Left cardiac atrium (tissue), 4 donors: Measurements from ENCODE around the gene HECW1. TPM values are rescaled to one million over a fixed set of nuclear protein-coding genes. Genes with fewer than 3 reads are reported as not detected.
"Not testable (repeated sequence)": the region's sequence is repeated elsewhere in the genome, so short reads cannot be mapped to it uniquely, and the experiment has no call there.

Experiments used
- ATAC-seq, 2 donors: fragments of 200-7000 bp; cut with Tn5 transposase; one replicate each; pipeline ENCODE4 v1.9.1; 2020; ENCODE audit warnings: mild to moderate bottlenecking in 2 of 2, moderate library complexity in 2 of 2
- DNase-seq: peaks from one replicate; pipeline ENCODE4 v3.0.0-alpha.2; 2020
- intact Hi-C, 2 donors: fragments of 100-400 bp; cut with DNase I; formaldehyde crosslinking; loops; one replicate each; pipeline versions ENCODE4 v1.14.1 to v1.15.1; 2022 to 2023
- microRNA-seq, 2 donors: library from miRNA; unstranded; fragments of <30 nt; microRNA quantifications; one replicate each; pipeline ENCODE4 v1.2.0, GENCODE V29; 2020
- total RNA-seq, 2 donors: library from RNA; stranded (reverse); fragmentation: NEBNext Ultra II Directional; extraction: Animal tissue kit (Norgen Biotek cat#: 25700); gene quantifications; one replicate each; pipeline ENCODE4 v1.2.1, GENCODE V29; 2021
- donor health status: DM: no; HTN: yes; CAD: no.
- donor health status: DM: no; HTN: yes; CAD: no; lungs with severe emphysema.
- donor health status: DM: yes; HTN: yes; CAD: no.
- donor health status: Dilated cardiomyopathy.

Gene HECW1
- total RNA-seq, 2 donors from 2014 or later: not detected

- intact Hi-C loops: no loop called here
- DNase-seq: no peak
- ATAC-seq: no peak
These were observed 478.6 kb downstream of the HECW1 start for GRCh38 chr7:43590862-43591557.

GRCh38 chr7:43591558-43592180, 479.2 kb downstream of the HECW1 start:
- DNase-seq (no peak), ATAC-seq (no peak)
- intact Hi-C loops: no loop called here

- DNase-seq: no peak
- no peak for ATAC-seq
- intact Hi-C loops: no loop called here
These were observed 479.9 kb downstream of the HECW1 start for GRCh38 chr7:43592326-43592725.

GRCh38 chr7:43593010-43593409, 480.6 kb downstream of the HECW1 start:
- intact Hi-C loops: no loop called here
- ATAC-seq (no peak), DNase-seq (no peak)

GRCh38 chr7:43594020-43594419, 481.6 kb downstream of the HECW1 start:
- intact Hi-C loops: no loop called here
- ATAC-seq (no peak), DNase-seq (no peak)

GRCh38 chr7:43596426-43596825, 484.0 kb downstream of the HECW1 start:
- intact Hi-C loops, ATAC-seq, DNase-seq: not testable (repeated sequence)

- ATAC-seq: no peak
- intact Hi-C loops: no loop called here
- no peak for DNase-seq
These were observed 487.6 kb downstream of the HECW1 start for GRCh38 chr7:43600056-43600455.

- intact Hi-C loops: no loop called here
- DNase-seq: no peak
- no peak for ATAC-seq
These were observed 489.8 kb downstream of the HECW1 start for GRCh38 chr7:43602256-43602655.

GRCh38 chr7:43604251-43604650, 491.8 kb downstream of the HECW1 start:
- intact Hi-C loops: no loop called here
- ATAC-seq (no peak), DNase-seq (no peak)

GRCh38 chr7:43609097-43609496, 496.6 kb downstream of the HECW1 start:
- intact Hi-C loops: no loop called here
- ATAC-seq (no peak), DNase-seq (no peak)

- peak in 1 of 2 donors; percentile 43 for ATAC-seq
These were observed 499.7 kb downstream of the HECW1 start for GRCh38 chr7:43612128-43612527.

GRCh38 chr7:43612599-43613589, 500.4 kb downstream of the HECW1 start:
- intact Hi-C loops: no loop called here
- ATAC-seq (peak; percentile 34 to 76), DNase-seq (no peak)

More at GRCh38 chr7:43612128-43612527, 499.7 kb downstream of the HECW1 start:
- intact Hi-C loops: no loop called here
- no peak for DNase-seq

Small RNA genes lying within 50 kb of the gene (microRNA-seq; reads per million reads assigned to microRNA genes)
- 0 reads per million in 2 donors for gene MIR3943

Other genes starting within 250 kb of the HECW1 start
- 1 to 10 TPM; 3.6 to 4.2 TPM for gene C7orf25, start 200.6 kb upstream of the HECW1 start, total RNA-seq
- gene PSMA2, start 180.5 kb upstream of the HECW1 start, total RNA-seq: 10 to 100 TPM; 70.0 to 82.2 TPM
- gene MRPL32, start 180.3 kb upstream of the HECW1 start, total RNA-seq: 10 to 100 TPM; 45.2 to 50.2 TPM